GM18507 (cell line): ENCODE measurements around the gene ACTR1A.
"Not testable (repeated sequence)": the region's sequence is repeated elsewhere in the genome, so short reads cannot be mapped to it uniquely, and the experiment has no call there.

Experiments used
- DNase-seq: peaks from one replicate; pipeline ENCODE4 v3.0.0; 2011; ENCODE audit warnings: low read depth; ENCODE audit not compliant: insufficient read length; ENCODE audit errors: extremely low spot score
- FAIRE-seq: peaks from 2 replicates; lab custom pipeline; 2011; peaks lifted over from hg19 to GRCh38; lab: Jason Lieb, UNC

The ACTR1A gene

GRCh38 chr10:102461187-102462054, 41.1 kb downstream of the ACTR1A start:
- FAIRE-seq (peak; percentile 81), DNase-seq (peak; percentile 99)

GRCh38 chr10:102460836-102461186, 41.7 kb downstream of the ACTR1A start:
- FAIRE-seq (no peak), DNase-seq (no peak)

- FAIRE-seq = no peak
- no peak for DNase-seq
Measured at GRCh38 chr10:102458656-102459055, 43.9 kb downstream of the ACTR1A start.

GRCh38 chr10:102457591-102458150, 44.8 kb downstream of the ACTR1A start:
- DNase-seq (no peak), FAIRE-seq (no peak)

- DNase-seq (no peak), FAIRE-seq (no peak)
Measured at GRCh38 chr10:102455893-102456471, 46.5 kb downstream of the ACTR1A start.

GRCh38 chr10:102454662-102455487, 47.6 kb downstream of the ACTR1A start:
- not testable (repeated sequence) for DNase-seq, FAIRE-seq

GRCh38 chr10:102453502-102453901, 49.0 kb downstream of the ACTR1A start:
- DNase-seq = no peak
- no peak for FAIRE-seq

GRCh38 chr10:102452672-102453340, 49.7 kb downstream of the ACTR1A start:
- FAIRE-seq = no peak
- no peak for DNase-seq

GRCh38 chr10:102451105-102451969, 51.2 kb downstream of the ACTR1A start, which contains the start of gene C10orf95:
C10orf95 (minus strand) TSS chr10:102451543; CDS start chr10:102451093, 450 bp downstream.
- no peak for FAIRE-seq

GRCh38 chr10:102450374-102451104, 52.0 kb downstream of the ACTR1A start:
- FAIRE-seq = peak; percentile 88
- DNase-seq = peak; percentile 86

More at GRCh38 chr10:102451105-102451969, 51.2 kb downstream of the ACTR1A start, which contains the start of gene C10orf95:
- DNase-seq = no peak

GRCh38 chr10:102450124-102450373, 52.5 kb downstream of the ACTR1A start:
- DNase-seq (no peak), FAIRE-seq (no peak)

GRCh38 chr10:102449321-102450123, 53.0 kb downstream of the ACTR1A start:
- DNase-seq (no peak), FAIRE-seq (peak; percentile 86)

GRCh38 chr10:102444851-102445250, 57.7 kb downstream of the ACTR1A start:
- FAIRE-seq (no peak), DNase-seq (no peak)

- FAIRE-seq = no peak
Measured at GRCh38 chr10:102438374-102438773, 64.1 kb downstream of the ACTR1A start.

GRCh38 chr10:102437515-102437914, 65.0 kb downstream of the ACTR1A start:
- FAIRE-seq (no peak), DNase-seq (no peak)

More at GRCh38 chr10:102438374-102438773, 64.1 kb downstream of the ACTR1A start:
- no peak for DNase-seq

- no peak for FAIRE-seq
Measured at GRCh38 chr10:102436312-102436711, 66.2 kb downstream of the ACTR1A start.

More at GRCh38 chr10:102436312-102436711, 66.2 kb downstream of the ACTR1A start:
- DNase-seq = no peak
